ENCODE results near the gene CNOT6.

The CNOT6 gene

DNA sequence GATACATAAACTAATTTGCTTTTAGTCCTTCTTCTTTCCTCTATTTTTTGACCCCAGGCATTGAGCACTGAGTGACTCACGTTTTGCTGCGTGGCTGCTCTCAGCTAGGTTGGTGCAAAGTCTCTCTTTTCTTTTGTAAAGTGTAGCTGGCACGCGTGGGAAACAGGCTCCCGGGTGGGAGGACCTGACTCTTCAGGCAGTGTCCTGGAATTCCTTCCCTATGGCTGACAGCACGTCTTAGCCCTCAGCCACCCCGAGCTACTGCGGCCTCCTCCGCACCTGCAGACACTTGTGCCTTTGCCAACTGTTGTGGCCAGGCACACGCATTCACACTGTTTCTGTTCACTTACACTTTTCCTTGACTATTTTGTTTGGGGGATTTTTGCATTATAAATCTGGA lies 98.0 kb downstream of the CNOT6 start:
- ATAC-seq (ENCODE audit: insufficient read depth, low read depth) = no peak
- Histone ChIP-seq H3K27me3 (ENCODE audit: insufficient read depth, low read length, poor library complexity) (peaks cover 7% of the 10 kb centered on the region), H3K27ac (ENCODE audit: low read length) (no peak overlapping the region), H3K9ac (ENCODE audit: low read depth, low read length) (no peak overlapping the region), H3K4me3 (ENCODE audit: low read depth in 1 of 2, low read length in 2 of 2) (no peak overlapping the region), H3K4me2 (ENCODE audit: insufficient read depth, low read length) (no peak overlapping the region), H3K36me3 (ENCODE audit: insufficient read depth, low read length) (no peaks in the 10 kb centered on the region), H3K4me1 (ENCODE audit: insufficient read depth, low read length) (no peaks in the 10 kb centered on the region), H4K20me1 (ENCODE audit: insufficient read depth, low read length) (no peaks in the 10 kb centered on the region), H2AFZ (ENCODE audit: low read depth, low read length) (no peak overlapping the region), H3K9me3 (ENCODE audit: insufficient read depth, low read length, severe bottlenecking) (no peaks in the 10 kb centered on the region), H3K79me2 (ENCODE audit: insufficient read depth, low read length) (no peaks in the 10 kb centered on the region)
- TF ChIP-seq, protein P1, sequence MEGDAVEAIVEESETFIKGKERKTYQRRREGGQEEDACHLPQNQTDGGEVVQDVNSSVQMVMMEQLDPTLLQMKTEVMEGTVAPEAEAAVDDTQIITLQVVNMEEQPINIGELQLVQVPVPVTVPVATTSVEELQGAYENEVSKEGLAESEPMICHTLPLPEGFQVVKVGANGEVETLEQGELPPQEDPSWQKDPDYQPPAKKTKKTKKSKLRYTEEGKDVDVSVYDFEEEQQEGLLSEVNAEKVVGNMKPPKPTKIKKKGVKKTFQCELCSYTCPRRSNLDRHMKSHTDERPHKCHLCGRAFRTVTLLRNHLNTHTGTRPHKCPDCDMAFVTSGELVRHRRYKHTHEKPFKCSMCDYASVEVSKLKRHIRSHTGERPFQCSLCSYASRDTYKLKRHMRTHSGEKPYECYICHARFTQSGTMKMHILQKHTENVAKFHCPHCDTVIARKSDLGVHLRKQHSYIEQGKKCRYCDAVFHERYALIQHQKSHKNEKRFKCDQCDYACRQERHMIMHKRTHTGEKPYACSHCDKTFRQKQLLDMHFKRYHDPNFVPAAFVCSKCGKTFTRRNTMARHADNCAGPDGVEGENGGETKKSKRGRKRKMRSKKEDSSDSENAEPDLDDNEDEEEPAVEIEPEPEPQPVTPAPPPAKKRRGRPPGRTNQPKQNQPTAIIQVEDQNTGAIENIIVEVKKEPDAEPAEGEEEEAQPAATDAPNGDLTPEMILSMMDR (IDR thresholded peaks at IDR 0.05; ENCODE audit: borderline replicate concordance, extremely low read depth, low read length, poor library complexity, severe bottlenecking) = no peak
- TF ChIP-seq EZH2 (IDR thresholded peaks at IDR 0.05; ENCODE audit: borderline replicate concordance, low read depth, low read length, severe bottlenecking) = no peak
- DNase-seq = no peak

DNA sequence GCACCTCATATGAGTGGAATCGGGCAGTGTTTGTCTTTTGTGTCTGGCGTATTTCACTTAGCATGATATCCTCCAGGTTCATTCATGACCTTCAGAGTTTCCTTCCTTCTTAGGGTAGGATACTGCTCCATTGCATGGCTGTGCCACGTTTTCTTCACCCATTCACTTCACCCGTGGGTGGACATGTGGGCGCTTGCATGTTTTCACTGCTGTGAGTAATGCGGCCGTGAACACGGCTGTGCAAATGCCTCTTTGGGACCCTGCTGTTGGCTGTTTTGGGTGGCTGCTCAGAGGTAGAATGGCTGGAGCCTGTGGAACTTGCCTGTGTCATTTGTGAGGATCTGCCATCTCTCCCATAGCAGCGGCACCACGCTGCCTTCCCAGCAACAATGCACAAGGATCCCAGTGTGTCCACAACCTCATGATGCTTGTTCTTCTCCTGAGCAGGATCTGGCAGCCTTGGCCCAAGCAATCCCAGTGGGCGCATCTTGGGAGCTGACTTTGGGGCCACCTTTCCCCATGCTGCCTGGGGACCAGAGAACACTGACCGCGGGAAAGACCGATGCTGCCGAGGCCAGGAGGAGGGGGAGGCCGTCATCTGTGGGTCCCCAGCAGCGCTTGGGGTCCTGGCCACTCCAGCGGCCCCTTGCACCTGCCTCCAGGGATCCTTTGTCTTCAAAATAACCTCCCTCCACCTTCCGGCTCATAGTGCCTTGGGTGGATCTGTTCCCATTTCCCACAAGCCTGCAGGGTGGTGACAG lies 99.4 kb downstream of the CNOT6 start:
- Histone ChIP-seq H3K9me3 (ENCODE audit: insufficient read depth, low read length, severe bottlenecking) (no peaks in the 10 kb centered on the region), H3K4me2 (ENCODE audit: insufficient read depth, low read length) (no peak overlapping the region), H4K20me1 (ENCODE audit: insufficient read depth, low read length) (no peaks in the 10 kb centered on the region), H3K4me1 (ENCODE audit: insufficient read depth, low read length) (no peaks in the 10 kb centered on the region), H3K4me3 (ENCODE audit: low read depth in 1 of 2, low read length in 2 of 2) (no peak overlapping the region), H3K36me3 (ENCODE audit: insufficient read depth, low read length) (no peaks in the 10 kb centered on the region), H3K9ac (ENCODE audit: low read depth, low read length) (no peak overlapping the region), H3K27ac (ENCODE audit: low read length) (no peak overlapping the region), H2AFZ (ENCODE audit: low read depth, low read length) (no peak overlapping the region), H3K27me3 (ENCODE audit: insufficient read depth, low read length, poor library complexity) (peaks cover 7% of the 10 kb centered on the region), H3K79me2 (ENCODE audit: insufficient read depth, low read length) (no peaks in the 10 kb centered on the region)
- TF ChIP-seq, protein P1 (IDR thresholded peaks at IDR 0.05; ENCODE audit: borderline replicate concordance, extremely low read depth, low read length, poor library complexity, severe bottlenecking) = no peak
- no peak for TF ChIP-seq EZH2 (IDR thresholded peaks at IDR 0.05; ENCODE audit: borderline replicate concordance, low read depth, low read length, severe bottlenecking)
- no peak for ATAC-seq (ENCODE audit: insufficient read depth, low read depth)
- DNase-seq = no peak

DNA sequence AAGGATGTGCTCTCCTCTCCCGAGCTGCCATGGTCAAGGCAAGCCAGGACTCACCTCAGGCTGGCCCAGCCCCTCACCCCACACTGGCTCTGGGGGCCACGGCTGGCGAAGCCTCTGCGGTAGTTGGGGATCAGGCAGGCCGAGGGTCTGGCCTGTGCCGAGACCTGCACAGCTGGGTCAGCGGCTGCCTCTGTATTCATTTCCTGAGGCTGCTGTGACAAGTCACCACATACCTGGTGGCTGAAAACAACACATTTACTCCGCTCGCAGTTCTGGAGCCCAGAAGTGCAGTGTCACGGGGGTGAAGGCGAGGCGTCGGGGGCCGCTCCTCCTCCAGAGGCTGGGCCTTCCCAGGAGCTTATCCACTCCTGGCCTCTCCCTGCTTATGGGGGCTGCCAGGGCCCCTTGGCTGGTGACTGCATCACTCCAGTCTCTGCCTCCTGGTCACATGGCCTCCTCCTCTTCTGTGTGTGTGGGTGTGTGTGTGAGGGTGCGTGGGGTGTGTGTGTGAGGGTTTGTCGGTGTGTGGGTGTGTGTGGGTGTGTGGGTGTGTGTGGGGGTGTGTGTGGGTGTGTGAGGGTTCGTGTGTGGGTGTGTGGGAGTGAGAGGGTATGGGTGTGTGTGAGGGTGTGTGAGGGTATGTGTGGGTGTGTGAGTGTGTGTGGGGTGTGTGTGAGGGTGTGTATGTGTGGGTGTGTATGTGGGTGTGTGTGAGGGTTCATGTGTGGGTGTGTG lies 100.3 kb downstream of the CNOT6 start:
- Histone ChIP-seq H2AFZ (ENCODE audit: low read depth, low read length) (no peak overlapping the region), H3K9ac (ENCODE audit: low read depth, low read length) (no peak overlapping the region)
- no peak for DNase-seq

More for the DNA sequence above, 100.3 kb downstream of the CNOT6 start:
- Histone ChIP-seq H3K4me2 (ENCODE audit: insufficient read depth, low read length) (no peak overlapping the region), H3K4me3 (ENCODE audit: low read depth in 1 of 2, low read length in 2 of 2) (no peak overlapping the region), H4K20me1 (ENCODE audit: insufficient read depth, low read length) (no peaks in the 10 kb centered on the region), H3K27me3 (ENCODE audit: insufficient read depth, low read length, poor library complexity) (peaks cover 6% of the 10 kb centered on the region), H3K9me3 (ENCODE audit: insufficient read depth, low read length, severe bottlenecking) (no peaks in the 10 kb centered on the region), H3K27ac (ENCODE audit: low read length) (no peak overlapping the region), H3K36me3 (ENCODE audit: insufficient read depth, low read length) (no peaks in the 10 kb centered on the region), H3K79me2 (ENCODE audit: insufficient read depth, low read length) (no peaks in the 10 kb centered on the region), H3K4me1 (ENCODE audit: insufficient read depth, low read length) (no peaks in the 10 kb centered on the region)
- ATAC-seq (ENCODE audit: insufficient read depth, low read depth) = no peak
- no peak for TF ChIP-seq EZH2 (IDR thresholded peaks at IDR 0.05; ENCODE audit: borderline replicate concordance, low read depth, low read length, severe bottlenecking)
- TF ChIP-seq, protein P1 (IDR thresholded peaks at IDR 0.05; ENCODE audit: borderline replicate concordance, extremely low read depth, low read length, poor library complexity, severe bottlenecking) = no peak
